Psoas muscle (tissue), 8 donors: ENCODE measurements around the gene PSMB1. TPM values are rescaled to one million over a fixed set of nuclear protein-coding genes. Genes with fewer than 3 reads are reported as not detected.
"Not testable (repeated sequence)": the region's sequence is repeated elsewhere in the genome, so short reads cannot be mapped to it uniquely, and the experiment has no call there.

Source experiments
- ATAC-seq, 4 donors: fragments of 200-7000 bp; cut with Tn5 transposase; one replicate each; pipeline ENCODE4 v1.9.1; 2020; ENCODE audit warnings: moderate library complexity in 3 of 4, mild to moderate bottlenecking in 2 of 4
- DNase-seq, 2 donors: peaks; one replicate each; pipeline ENCODE4 v3.0.0-alpha.2; 2020
- H3K27ac ChIP-seq: fragments of 200-600 bp; one replicate; pipeline ENCODE4 v1.8.0; 2022
- H3K27me3 ChIP-seq, 3 donors: fragments of 200-600 bp in 1 of 3; one replicate each; pipeline versions ENCODE4 v1.6.1 to v1.8.0; 2013 to 2022; ENCODE audit warnings: low read length in 2 of 3, mild to moderate bottlenecking in 2 of 3, moderate library complexity in 1 of 3; ENCODE audit not compliant: insufficient read depth in 3 of 3
- H3K36me3 ChIP-seq, 2 donors: fragments of 200-600 bp in 1 of 2; one replicate each; pipeline versions ENCODE4 v1.6.1 to v1.8.0; 2013 to 2022; ENCODE audit warnings: low read depth in 1 of 2, mild to moderate bottlenecking in 1 of 2, moderate library complexity in 1 of 2; ENCODE audit not compliant: insufficient read depth in 1 of 2
- H3K4me1 ChIP-seq: fragments of 200-600 bp; one replicate; pipeline ENCODE4 v1.8.0; 2022
- H3K4me3 ChIP-seq: fragments of 200-600 bp; one replicate; pipeline ENCODE4 v1.8.0; 2022; ENCODE audit warnings: mild to moderate bottlenecking
- H3K9me3 ChIP-seq: fragments of 200-600 bp; one replicate; pipeline ENCODE4 v1.8.0; 2022
- CTCF ChIP-seq: fragments of 200-600 bp; IDR thresholded peaks from one replicate; pipeline ENCODE4 v1.8.0; 2022; ENCODE audit warnings: antibody characterized with exemption
- WGBS, 3 donors: extraction: QIAGEN DNeasy Blood & Tissue Kit; methylation state at CpG; one replicate each; pipeline versions ENCODE4 v1.1.6 to v1.1.7; 2013; 5-methylcytosine and 5-hydroxymethylcytosine counted together
- intact Hi-C, 2 donors: fragments of 100-400 bp; cut with DNase I; formaldehyde crosslinking; loops; one replicate each; pipeline versions ENCODE4 v1.11.0 to v1.14.2; 2022
- polyA plus RNA-seq, 3 donors: library from polyadenylated mRNA; stranded (reverse); fragments of 200-250 nt; gene quantifications; one replicate each; pipeline ENCODE4 v1.2.3, GENCODE V29; 2013
- total RNA-seq, 4 donors: library from RNA; stranded (reverse); fragmentation: NEBNext Ultra II Directional in 2 of 4; extraction: Animal tissue kit (Norgen Biotek cat#: 25700) in 2 of 4; gene quantifications; one replicate each; pipeline versions ENCODE4 v1.2.1 to v1.2.4, GENCODE V29; 2021 to 2023
- donor health status: healthy with polysubstance abuse.
- donor health status: DM: no; HTN: no; CAD: no; lungs with moderate emphysema.
- donor health status: Bipolar disorder and iron deficiency.
- donor health status: healthy.
- donor health status: DM: yes; HTN: yes; CAD: no.
- donor health status: DM: no; HTN: no; CAD: no.
- donor health status: DM: no; HTN: no; CAD: no.
- donor health status: DM: yes; HTN: yes; CAD: no.

Gene PSMB1
- total and polyA plus RNA-seq, 7 donors: 139 to 367 (median 246) TPM

- H3K27ac ChIP-seq: no peak overlapping the region
- TF ChIP-seq CTCF: no peak
- DNase-seq (no peak), ATAC-seq (peak in 2 of 4 donors; percentile 10 to 68)
- no peak overlapping the region for H3K4me3 ChIP-seq
- intact Hi-C loops: no loop called here
- H3K4me1 ChIP-seq: peaks cover 22% of the 10 kb centered on the region
- no peaks in the 10 kb centered on the region for H3K27me3 ChIP-seq
- WGBS, 3 donors: 88 to 93% (median 89%) methylated on average over 5 of the region's 5 CpGs
- H3K9me3 ChIP-seq: no peaks in the 10 kb centered on the region
- H3K36me3 ChIP-seq: peaks cover 12 to 89% of the 10 kb centered on the region in 2 donors
Observed at GRCh38 chr6:170535004-170535403, 18.1 kb downstream of the PSMB1 start.

- Histone ChIP-seq H3K4me3 (no peak overlapping the region), H3K36me3 (peaks cover 10 to 77% of the 10 kb centered on the region in 2 donors), H3K4me1 (peaks cover 20% of the 10 kb centered on the region), H3K9me3 (no peaks in the 10 kb centered on the region), H3K27me3 (no peaks in the 10 kb centered on the region), H3K27ac (no peak overlapping the region)
- WGBS, 3 donors: 71 to 79% (median 76%) methylated on average over 2 of the region's 2 CpGs
- ATAC-seq: no peak
- DNase-seq: no peak
- TF ChIP-seq CTCF: no peak
- intact Hi-C loops: loop anchor here in 1 of 2 donors (5.0 kb wide), 1 partner anchor 701 kb away; no protein-coding TSS in a partner anchor
Observed at GRCh38 chr6:170533792-170534191, 19.3 kb downstream of the PSMB1 start.

GRCh38 chr6:170532867-170533488 lies 20.1 kb downstream of the PSMB1 start:
- H3K9me3 ChIP-seq: no peaks in the 10 kb centered on the region
- 64 to 73% (median 64%) methylated on average over 7 of the region's 7 CpGs for WGBS, 3 donors
- ATAC-seq (peak in 1 of 4 donors; percentile 15), DNase-seq (no peak)
- H3K27me3 ChIP-seq: no peaks in the 10 kb centered on the region
- no peak for TF ChIP-seq CTCF
- H3K27ac ChIP-seq: peak overlapping the region; percentile 44
- intact Hi-C loops: loop anchor here in 1 of 2 donors (5.0 kb wide), 1 partner anchor 701 kb away; no protein-coding TSS in a partner anchor
- peaks cover 10 to 69% of the 10 kb centered on the region in 2 donors for H3K36me3 ChIP-seq
- peaks cover 20% of the 10 kb centered on the region for H3K4me1 ChIP-seq
- H3K4me3 ChIP-seq: no peak overlapping the region

GRCh38 chr6:170529839-170530469 lies 23.2 kb downstream of the PSMB1 start:
- H3K27ac ChIP-seq: peak overlapping the region; percentile 44
- DNase-seq: peak; percentile 75 to 86
- no peak overlapping the region for H3K4me3 ChIP-seq
- ATAC-seq: peak; percentile 76 to 85 (median 82)
- no peaks in the 10 kb centered on the region for H3K27me3 ChIP-seq
- peak; percentile 91 for TF ChIP-seq CTCF
- intact Hi-C loops: loop anchor here (2.0 to 10.0 kb wide), 5 partner anchors 225 to 738 kb away; partner anchors contain the start of gene FAM120B (in 1 of the 2)
- no peaks in the 10 kb centered on the region for H3K9me3 ChIP-seq
- H3K36me3 ChIP-seq: peaks cover 4 to 39% of the 10 kb centered on the region in 2 donors
- WGBS, 3 donors: 26 to 37% (median 36%) methylated on average over 5 of the region's 5 CpGs
- H3K4me1 ChIP-seq: peaks cover 11% of the 10 kb centered on the region

GRCh38 chr6:170527995-170528394 lies 25.1 kb downstream of the PSMB1 start:
- WGBS, 3 donors: 85 to 87% (median 86%) methylated on average over 5 of the region's 5 CpGs
- Histone ChIP-seq H3K27ac (peak overlapping the region; percentile 5), H3K4me1 (peaks cover 28% of the 10 kb centered on the region), H3K36me3 (peaks cover 0 to 19% of the 10 kb centered on the region in 2 donors)
- H3K9me3 ChIP-seq, ATAC-seq, H3K27me3 ChIP-seq, H3K4me3 ChIP-seq, DNase-seq: not testable (repeated sequence)
- intact Hi-C loops: loop anchor here (5.0 to 10.0 kb wide), 3 partner anchors 223 to 736 kb away; partner anchors contain the start of gene FAM120B (in 1 of the 2)
